HG03066 (cell line): ENCODE measurements around the gene SPEF2.

Source experiments
- ATAC-seq: cut with Tn5 transposase; IDR thresholded peaks from one replicate; pipeline ENCODE4 v1.9.1; 2021; ENCODE audit warnings: low read depth; ENCODE audit not compliant: unreplicated experiment

The SPEF2 gene, protein sequence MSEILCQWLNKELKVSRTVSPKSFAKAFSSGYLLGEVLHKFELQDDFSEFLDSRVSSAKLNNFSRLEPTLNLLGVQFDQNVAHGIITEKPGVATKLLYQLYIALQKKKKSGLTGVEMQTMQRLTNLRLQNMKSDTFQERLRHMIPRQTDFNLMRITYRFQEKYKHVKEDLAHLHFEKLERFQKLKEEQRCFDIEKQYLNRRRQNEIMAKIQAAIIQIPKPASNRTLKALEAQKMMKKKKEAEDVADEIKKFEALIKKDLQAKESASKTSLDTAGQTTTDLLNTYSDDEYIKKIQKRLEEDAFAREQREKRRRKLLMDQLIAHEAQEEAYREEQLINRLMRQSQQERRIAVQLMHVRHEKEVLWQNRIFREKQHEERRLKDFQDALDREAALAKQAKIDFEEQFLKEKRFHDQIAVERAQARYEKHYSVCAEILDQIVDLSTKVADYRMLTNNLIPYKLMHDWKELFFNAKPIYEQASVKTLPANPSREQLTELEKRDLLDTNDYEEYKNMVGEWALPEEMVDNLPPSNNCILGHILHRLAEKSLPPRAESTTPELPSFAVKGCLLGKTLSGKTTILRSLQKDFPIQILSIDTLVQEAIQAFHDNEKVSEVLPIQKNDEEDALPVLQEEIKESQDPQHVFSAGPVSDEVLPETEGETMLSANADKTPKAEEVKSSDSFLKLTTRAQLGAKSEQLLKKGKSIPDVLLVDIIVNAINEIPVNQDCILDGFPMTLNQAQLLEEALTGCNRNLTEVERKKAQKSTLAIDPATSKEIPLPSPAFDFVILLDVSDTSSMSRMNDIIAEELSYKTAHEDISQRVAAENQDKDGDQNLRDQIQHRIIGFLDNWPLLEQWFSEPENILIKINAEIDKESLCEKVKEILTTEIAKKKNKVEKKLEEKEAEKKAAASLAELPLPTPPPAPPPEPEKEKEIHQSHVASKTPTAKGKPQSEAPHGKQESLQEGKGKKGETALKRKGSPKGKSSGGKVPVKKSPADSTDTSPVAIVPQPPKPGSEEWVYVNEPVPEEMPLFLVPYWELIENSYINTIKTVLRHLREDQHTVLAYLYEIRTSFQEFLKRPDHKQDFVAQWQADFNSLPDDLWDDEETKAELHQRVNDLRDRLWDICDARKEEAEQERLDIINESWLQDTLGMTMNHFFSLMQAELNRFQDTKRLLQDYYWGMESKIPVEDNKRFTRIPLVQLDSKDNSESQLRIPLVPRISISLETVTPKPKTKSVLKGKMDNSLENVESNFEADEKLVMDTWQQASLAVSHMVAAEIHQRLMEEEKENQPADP (N-terminal part only)

DNA sequence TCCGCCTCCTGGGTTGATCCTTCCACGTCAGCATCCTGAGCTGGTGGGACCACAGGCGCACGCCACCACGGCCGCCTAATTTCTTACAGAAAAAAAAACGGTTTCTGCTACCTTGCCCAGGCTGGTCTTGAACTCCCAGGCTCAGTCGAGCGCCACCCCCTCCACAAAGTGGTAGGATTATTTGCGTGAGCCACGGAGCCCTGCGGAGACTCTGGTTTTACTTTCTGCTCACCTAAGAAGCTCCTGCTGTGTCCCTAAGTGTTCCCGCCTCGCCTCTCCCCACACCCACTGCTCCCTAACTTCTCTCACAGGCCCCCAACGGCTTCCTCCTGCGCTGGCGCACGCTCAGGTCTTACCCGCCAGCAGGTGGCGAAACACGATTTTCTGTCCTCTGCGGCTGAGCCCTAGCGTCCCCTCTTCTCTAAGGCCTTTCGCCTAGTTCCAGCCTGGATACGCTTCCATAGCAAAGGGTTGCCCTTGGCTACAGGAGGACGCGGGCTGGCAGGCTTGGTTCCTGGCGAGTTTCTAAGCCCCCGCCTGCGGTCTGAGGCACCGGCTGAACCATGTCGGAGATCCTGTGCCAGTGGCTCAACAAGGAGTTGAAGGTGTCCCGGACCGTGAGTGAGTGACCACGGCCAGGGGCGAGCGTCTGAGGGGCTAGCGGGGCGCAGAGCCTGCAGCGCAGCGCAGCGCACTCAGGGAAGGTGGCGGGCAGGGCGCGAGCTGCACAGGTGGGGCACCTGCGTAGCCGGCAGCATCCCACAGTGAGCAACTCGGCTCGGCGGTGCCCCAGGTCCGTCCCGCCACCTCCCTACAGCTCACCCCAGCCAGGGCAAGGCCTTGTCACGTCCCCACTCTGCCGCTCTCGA lies at the start of gene SPEF2:
Gene SPEF2 (plus strand): TSS at position 429 of the 869 bp plus-strand sequence. CDS start 135 bp downstream, at position 564.
- peak; percentile 94 for ATAC-seq

DNA sequence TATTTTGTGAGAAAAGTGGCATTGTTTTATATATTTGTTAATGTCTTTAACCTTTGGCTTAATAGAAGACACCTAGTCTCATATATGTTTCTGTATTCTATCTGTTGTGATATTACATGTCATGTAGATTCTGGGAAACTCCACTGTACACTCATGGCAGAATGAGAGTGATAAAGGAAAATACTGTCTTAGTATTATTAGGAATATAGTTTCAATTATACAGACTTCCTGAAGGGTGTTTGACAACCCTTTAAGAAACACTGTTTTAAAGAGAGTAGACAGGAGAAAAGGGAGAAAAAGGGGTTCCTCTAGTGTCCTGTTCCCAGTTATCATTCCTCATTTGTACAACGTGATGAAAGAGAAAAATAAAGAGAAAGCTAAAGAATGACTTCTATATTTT lies 42.1 kb upstream of the SPEF2 start:
- ATAC-seq, result no peak

DNA sequence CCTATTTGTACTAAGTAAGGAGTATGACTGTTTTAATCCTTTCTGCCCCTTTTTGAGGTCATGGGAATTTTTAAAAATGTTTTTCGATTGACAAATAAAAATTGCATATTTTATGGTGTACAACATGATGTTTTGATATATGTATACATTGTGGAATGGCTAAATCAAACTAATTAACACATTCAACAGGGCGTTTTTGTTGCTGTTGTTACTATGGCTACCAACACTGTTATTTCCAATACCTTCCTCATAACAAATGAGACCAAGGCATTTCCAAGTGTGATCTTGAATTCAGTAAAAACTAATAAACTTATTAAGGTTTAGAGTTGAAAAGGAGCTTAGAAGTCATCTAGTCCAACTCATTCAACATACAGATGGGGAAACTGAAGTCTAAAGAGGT lies 30.2 kb upstream of the SPEF2 start:
- no peak for ATAC-seq

DNA sequence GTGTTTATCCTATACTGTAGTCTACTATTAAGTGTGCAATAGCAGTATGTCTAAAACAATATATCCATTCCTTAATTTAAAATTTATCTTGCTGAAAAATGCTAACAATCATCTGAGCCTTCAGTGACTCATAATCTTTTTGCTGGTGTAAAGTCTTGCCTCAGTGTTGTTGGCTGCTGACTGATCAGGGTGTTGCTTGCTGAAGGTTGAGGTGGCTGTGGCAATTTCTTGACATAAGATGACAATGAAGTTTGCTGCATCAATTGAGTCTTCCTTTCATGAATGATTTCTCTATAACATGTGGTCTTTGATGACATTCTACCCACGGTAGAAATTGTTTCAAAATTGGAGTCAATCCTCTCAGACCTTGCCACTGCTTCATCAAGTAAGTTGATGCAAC lies 24.3 kb upstream of the SPEF2 start:
- ATAC-seq, result no peak

DNA sequence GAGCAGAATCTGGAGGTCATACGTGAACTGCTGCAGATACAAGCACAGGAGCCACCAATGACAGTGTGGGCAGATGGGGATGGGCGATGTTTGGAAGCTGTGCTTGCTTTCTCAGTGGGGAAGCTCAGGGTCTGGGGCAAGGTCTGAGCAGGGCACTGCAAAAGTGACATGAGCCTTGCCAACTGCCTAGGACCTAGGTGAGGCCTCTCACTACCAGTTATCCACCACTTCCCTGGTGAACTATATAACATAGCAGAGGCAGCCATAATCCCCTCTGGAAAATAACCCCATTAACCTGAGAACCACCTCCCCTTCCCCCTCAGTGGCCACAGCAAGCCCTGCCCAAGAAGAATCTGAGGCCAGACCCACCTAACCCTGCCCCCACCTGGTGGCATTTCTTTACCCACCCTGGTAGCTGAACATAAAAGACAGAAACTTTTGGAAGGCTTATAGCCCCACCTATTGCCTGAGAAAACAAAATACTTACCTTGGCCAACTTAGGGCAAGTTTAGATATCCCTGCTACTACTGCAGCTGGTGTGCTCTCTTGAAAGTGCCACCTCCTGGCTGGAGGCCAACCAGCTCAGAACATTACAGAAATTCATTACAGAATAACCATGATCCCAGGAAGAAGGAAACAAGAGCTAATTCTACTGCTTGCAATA lies 18.8 kb upstream of the SPEF2 start:
- ATAC-seq, result no peak

DNA sequence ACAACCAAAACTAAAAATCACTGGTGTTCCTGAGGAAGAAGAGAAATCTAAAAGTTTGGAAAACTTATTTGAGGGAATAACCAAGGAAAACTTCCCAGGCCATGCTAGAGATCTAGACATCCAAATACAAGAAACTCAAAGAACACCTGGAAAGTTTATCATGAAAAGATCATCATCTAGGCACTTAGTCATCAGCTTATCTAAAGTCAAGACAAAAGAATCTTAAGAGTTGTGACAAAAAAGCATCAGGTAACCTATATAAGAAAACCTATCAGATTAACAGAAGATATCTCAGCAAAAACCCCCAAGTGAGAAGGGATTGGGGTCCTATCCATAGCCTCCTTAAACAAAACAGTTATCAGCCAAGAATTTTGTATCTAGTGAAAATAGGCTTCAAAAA lies 17.1 kb upstream of the SPEF2 start:
- ATAC-seq, result no peak

DNA sequence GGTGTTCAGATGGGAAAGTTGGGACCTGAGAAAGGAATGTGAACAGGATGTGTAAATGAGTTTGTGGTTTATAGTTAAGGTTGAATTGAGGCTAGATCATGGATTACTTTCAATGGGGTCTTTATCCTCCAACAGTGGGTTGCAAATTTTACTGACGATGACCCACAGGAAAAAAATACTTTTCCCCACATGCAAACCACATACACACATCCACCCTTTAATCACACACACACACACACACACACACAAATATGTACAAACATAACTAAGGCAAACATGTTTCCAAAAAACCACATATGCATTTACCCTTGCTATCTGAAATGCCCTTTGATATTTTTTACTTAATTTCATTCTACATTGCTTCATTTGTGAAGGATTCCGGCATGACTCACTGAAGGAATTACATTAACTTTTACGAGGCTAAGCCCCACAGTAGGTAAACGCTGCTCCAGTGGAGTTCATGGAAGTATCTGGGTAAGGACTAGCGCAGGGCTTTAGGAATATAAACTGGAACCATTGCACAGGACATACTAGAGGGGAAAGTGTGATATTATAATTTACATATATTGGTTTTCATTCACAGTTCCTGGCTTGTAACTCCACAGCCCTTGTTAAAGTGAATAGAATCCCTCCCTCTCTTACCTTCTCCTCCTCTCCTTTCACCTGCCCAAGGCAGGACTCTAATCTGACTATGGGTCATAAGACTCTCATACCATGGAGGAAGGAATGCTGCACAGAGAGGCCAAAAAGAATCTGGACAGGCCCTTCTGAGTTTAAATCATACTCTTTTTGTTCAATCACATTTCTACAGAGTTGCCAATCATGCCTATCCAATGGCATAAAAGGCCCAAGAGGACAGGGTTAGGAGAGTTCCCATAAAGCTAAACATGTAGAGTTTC lies 8.5 kb upstream of the SPEF2 start:
- no peak for ATAC-seq

DNA sequence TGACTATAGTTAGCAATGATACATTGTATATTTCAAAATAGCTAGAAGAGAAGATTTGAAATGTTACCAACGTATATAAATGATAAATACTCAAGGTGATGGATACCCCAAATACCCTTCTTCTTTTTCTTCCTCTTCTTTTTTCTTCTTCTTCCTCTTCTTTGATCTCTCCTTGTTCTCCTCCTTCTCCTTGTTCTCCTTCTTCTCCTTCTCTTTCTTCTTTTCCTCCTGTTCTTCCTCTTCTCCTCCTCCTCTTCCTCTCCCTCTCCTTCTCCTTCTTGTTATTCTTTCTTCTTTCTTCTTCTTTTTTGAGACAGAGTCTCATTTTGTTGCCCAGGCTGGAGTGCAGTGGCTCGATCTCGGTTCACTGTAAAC lies 616 bp upstream of the SPEF2 start:
- ATAC-seq, result no peak

DNA sequence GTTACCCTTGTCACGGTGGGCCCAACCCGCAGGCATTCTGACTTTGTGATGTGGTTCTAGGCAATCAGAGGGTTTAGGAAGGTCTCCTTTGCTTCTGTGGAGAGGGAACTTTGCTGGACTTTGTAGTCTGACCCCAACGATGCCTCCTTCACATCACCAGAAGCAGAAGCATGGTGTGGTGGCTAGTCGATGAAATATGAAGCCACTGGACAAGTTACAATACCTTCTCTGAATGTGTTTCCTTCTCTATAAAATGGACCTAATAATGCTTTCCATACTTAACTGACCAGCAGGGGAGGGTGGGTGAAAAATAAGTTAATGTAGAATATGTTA lies 607 bp downstream of the SPEF2 start:
- no peak for ATAC-seq

DNA sequence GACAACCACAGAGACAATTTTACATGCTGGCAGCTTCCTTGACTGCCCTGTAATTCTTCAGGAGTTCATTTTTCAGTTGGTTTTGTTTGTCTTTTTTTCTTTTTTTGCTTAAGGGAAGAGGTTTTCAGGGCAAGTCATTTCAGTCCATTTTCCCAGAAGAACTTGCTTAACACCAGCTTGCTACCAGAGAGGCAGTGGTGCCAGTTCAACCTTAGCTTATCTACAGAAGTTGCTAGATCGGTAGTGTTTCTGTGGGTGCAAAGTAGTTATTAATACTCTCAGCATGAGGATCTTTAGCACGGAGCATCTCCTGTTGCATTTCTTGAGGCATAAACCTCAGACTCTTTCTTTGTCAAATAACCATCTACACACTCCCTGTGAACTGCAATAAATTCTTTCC lies 1.1 kb downstream of the SPEF2 start:
- no peak for ATAC-seq

DNA sequence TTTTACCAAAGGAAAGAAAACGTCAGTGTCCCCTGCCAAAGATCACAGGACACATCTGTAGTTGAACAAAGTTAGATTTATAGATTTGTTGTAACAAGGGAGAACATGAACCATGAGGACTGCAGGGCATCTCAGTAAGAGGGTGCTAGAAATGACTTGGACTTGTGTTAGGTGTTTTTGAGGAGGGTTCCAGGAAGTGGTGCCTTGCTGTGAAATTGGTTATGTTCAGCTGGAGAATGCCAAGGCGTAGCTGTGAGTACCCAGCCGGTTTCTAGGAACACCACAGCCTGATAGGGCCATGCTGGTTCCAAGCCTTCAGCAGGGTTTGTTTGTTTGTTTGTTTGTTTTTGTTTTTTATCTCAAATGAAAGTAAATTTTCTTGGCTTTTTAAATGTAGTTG lies 5.3 kb downstream of the SPEF2 start:
- ATAC-seq, result no peak

DNA sequence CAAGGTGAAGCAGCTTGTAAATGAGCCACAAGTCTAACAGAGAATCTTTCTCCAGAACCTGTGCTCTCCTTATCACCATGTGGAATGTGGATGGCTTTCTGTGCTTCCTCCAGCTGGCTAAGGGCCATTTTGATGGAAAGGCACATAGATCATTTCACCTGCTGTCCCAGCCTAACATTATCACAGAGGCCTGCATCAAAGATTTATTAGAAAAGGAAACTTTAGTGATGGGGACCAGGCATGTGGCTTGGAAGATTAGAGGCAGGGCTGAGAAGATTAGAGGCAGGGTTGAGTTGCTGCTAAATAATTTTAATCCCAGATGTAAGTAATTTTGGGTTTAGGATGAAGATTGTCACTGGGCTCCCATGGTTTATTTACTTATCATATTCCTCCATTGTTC lies 6.3 kb downstream of the SPEF2 start:
- no peak for ATAC-seq

DNA sequence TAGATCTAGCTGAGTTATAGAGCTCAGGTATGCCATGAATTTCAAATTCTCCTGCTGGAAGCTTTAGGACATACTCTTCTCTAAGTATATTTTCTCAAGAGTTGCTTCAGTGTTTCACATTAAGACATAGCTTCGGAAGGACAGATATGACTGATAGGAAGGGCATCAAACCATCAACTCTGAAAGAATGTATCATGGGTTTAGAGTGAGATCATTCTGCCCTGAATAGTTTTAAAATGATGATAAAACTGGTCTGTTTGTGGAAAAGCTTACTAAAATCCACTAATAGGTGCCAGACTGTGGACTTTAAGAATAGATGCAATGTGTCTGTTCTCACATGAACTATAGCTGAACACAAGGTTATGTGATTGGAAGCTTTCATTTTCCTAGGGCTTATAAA lies 8.4 kb downstream of the SPEF2 start:
- ATAC-seq, result no peak

DNA sequence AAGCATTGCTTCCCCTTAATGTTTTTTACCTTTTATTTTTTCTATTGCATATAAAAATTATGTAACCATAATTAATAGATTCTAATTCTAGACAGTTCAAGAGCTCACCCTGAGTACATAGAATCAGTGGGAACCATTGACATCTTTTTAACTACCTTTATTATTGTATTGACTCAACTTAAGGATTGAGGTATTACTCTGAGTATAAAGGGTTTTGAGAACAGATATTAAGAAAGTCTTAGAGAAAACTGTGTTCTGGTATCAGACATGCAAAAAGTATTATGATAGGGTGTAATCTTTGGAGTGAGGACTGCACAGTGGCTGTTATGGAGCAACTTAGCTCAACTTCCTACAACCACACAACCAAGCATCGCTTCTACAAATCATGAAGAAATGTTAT lies 8.9 kb downstream of the SPEF2 start:
- ATAC-seq, result no peak

DNA sequence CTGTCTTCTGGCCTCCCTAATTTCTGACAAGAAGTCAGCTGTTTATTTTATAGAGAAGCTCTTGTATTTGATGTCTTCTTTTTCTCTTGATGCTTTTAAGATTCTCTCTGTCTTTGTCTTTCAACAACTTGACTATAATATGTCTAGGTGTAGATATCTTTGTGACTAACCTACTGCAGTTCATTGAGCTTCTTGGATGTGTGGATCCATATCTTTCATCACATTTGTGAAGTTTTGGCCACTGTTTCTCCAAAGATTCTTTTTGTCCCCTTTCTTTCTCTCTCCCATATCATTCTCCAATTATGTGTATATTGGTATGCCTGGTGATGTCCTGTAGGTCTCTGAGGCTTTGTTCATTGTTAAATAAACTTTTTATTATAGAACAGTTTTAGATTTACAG lies 16.7 kb downstream of the SPEF2 start:
- ATAC-seq, result no peak

DNA sequence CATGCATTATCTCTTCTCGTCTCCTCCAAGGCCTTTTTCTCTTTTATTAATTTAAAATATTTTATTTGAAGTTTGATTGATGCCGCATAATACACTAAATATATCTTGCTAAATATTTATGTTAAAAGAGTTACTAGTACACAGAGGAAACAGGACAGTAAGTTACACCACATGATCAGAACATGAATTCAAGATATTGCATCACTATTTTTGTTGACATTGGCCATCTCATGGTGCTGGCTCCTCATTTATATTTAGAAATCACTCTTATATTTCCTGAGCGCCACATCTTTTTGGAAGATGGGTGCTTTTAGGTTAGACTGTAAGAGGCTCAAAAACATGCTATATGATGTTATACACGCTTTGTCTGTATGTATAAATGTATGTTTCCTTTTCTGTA lies 23.0 kb downstream of the SPEF2 start:
- ATAC-seq, result no peak

DNA sequence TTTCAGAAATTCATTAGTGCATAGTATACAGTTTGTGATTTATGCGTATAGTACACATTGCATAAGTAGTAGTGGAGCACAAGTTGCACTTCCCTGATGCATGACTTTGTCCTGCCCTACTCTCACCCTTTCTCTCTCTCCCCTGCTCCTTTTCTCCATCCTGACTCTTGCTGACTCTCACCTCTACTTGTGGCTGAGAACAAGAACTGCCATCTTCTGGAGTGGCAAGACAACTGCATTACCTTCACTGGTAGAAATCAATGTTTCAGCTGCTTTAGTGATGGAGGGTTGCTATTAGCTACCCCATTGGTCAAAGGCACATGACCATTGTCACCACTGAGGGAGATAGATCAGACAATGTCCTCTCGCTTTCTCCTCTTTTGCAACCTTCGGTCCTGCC lies 26.9 kb downstream of the SPEF2 start:
- no peak for ATAC-seq

DNA sequence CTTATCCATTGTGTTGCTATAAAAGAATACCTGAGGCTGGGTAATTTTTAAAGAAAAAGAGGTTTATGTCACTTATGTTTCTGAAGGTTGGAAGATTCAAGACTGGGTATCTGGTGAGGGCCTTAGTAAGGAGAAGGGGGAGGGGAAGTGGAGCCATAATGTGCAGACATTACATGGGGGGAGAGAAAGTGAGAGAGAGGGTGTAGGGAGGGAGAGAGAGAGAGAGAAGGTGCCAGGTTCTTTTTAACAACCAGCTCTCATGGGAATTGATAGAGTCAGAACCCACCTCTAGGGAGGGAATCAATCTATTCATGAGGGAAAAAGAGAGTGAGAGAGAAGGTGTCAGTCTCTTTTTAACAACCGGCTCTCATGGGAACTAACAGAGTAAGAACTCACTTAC lies 29.5 kb downstream of the SPEF2 start:
- ATAC-seq, result no peak

DNA sequence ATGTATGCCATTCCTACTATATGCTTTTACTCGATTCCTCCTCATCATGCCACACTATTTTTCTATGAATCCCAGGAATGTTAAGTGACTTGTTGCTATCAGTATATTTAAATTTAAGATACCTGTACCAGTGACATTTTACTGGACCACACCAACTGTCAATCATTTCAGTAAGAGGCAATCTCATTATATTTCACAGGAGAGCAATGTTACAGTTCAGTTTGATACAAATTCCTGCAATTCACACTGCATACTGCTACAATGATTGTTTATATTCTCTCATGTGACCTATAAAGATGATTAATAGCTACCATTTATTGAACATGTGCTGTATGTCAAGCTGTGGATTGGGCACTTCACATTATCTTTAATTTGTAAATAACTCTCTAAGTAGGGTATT lies 30.0 kb downstream of the SPEF2 start:
- no peak for ATAC-seq
